NCI-H526 treated with DMSO at 0.1 percent for 48 hours (cell line): ENCODE measurements around the gene IFITM10.

Source experiments
- DNase-seq: peaks from one replicate; lab custom pipeline; 2025; lab: John Stamatoyannopoulos, UW

IFITM10 gene

GRCh38 chr11:1750481-1750839 lies at the start of gene IFITM10:
IFITM10 (minus strand) TSS chr11:1750595; CDS start chr11:1750442, 153 bp downstream.
- DNase-seq, result no peak

- DNase-seq, result no peak
Observed at GRCh38 chr11:1797391-1798125, 47.2 kb upstream of the IFITM10 start.

GRCh38 chr11:1796413-1797011 lies 46.1 kb upstream of the IFITM10 start:
- no peak for DNase-seq

- DNase-seq, result no peak
Observed at GRCh38 chr11:1793081-1793480, 42.7 kb upstream of the IFITM10 start.

GRCh38 chr11:1792461-1792860 lies 42.1 kb upstream of the IFITM10 start:
- DNase-seq, result no peak

DNA sequence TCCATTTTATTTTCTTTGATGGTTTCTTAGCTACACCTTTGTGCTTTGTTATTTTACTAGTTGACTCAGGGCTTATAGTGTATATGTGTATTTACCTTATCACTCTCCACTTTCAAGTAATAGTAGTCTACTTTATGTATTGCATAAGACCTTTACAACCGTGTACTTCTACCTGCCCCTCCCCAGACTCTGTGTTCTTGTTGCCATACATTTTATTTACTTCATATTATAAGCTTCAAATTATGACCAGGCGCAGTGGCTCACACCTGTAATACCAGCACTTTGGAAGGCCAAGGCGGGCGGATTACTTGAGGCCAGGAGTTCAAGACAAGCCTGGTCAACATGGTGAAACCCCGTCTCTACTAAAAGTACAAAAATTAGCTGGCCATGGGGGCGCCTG lies 41.5 kb upstream of the IFITM10 start:
- DNase-seq, result no peak

GRCh38 chr11:1786466-1786865 lies 36.1 kb upstream of the IFITM10 start:
- DNase-seq, result no peak

DNA sequence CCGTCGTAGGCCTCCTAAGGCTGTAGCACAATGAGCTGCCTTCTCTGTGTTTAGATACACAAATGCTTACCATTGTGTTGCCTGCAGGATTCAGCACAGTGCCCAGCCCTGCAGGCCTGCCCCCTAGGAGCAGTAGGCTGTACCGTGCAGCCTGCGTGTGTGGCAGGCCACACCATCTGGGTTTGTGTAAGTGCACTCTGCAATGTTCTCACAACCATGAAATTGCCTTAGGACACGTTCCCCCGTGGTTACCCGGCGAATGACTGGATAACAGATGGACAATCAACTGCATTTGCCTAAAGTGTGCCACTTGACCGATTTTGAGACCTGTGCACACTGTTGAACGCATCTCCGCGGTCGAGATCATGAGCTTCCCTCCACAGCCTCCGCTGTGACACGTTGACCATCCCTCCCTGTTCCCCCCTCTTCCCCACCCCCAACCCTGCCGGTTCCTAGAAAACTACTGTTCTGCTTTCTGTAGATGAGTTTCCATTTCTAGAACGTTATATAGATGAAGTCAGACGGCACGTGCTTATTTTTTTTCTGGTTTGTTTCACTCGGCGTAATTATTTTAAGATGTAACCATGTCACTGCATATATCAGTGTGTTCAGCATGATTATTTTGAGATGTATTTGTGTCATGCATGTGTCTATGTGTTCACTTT lies 35.5 kb upstream of the IFITM10 start:
- DNase-seq, result no peak

DNA sequence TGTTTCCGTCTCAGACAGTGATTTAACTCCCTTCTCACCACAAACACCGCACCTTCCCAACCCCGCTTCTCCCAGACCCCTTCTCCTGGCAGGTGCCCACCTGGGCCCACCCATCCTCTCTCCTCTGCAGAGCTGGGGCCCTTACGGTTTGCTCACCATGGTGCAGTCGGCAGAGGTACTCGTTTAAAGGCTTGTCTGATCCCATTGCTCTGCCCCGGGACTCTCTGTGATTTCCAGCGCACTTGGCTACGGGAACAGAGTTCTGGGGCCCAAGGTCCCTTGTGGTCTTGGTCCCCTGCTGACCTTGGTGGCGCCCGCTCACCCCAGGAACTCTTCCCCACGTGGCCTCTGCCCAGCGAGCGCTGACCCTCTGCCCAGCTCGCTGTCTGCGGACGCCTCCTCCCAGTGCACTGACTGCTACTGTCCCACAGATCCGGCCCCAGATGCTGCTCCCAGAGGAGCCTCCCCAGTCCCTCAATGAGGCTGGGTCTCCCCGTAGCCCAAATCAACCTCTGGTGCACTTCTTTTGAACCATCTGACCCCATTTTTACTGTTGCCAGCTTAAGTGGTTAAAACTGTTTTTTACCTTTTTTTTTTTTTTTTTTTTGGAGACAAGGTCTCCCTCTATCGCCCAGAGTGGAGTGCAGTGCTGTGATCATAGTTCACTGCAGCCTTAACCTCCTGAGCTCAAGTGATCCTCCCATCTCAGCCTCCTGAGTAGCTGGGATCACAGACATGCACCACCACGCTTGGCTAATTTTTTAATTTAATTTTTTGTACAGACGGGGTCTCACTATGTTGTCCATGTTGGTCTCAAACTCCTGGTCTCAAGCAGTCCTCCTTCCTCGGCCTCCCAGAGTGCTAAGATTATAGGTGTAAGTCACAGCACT lies 34.6 kb upstream of the IFITM10 start:
- DNase-seq, result no peak

DNA sequence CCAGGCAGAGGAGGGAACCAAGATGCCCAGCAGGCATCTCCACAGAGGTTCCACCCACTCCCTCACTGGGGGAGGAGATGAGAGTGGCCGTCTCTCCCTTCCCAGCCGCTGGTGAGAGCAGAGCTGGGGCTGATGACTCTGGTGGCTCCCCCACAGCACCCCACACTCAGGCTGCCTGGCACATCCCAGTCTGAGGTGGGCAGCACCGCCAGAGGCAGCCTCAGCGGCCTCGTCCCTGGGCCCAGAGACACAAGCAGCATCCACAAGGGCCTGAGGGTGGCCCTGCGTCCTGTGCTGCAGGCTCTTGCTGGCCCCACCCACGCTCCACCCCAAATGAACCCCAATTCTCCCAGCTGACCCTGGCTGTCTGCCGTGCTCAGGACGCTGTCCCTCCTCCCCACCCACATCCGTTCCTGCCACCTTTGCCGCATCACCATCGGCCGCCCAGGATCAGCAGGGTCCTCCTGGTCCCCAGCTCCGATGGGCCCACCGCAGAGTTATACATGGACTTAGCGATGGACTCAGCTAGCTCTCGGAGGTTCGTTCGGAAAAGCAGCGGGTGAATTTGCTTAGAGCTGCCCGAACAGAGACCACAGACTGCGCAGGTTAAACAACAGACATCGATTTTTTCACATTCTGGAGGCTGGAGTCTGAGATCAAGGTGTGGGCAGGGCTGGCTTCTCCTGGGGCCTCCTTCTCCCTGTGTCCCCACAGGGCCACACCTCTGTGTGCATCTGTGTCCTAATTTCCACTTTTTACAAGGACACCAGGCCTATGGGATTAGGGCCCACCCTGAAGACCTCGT lies 33.5 kb upstream of the IFITM10 start:
- no peak for DNase-seq

GRCh38 chr11:1782831-1783724 lies 32.7 kb upstream of the IFITM10 start:
- DNase-seq, result no peak

DNA sequence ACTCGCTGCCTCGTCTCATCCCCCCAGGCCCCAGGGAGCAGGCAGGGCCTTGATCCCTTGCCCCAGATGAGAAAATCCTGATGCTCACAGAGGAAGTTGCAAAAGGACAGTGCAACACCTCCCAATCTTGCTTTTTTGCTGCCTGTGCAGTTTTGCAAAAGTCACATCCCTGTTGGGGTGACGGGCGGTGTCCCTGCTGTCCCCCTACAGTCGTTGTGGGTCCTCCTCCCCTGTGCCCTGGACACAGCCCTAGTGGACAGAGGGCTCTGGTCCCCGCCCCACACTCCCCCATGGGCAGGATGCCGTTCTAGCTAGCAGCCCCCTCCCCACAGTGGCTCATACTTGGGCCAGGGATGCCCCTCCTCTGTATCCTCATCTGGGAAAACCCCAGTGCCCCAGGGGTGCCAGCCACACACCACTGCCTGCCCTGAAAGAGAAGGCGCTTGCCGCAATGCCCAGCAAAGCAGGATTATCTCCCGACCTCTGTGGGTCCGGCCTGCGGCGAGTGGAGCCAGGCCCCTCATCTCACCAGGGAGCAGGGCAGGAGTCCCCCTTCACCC lies 31.7 kb upstream of the IFITM10 start:
- DNase-seq, result no peak

GRCh38 chr11:1781593-1781975 lies 31.2 kb upstream of the IFITM10 start:
- DNase-seq, result no peak

GRCh38 chr11:1780700-1781592 lies 30.6 kb upstream of the IFITM10 start:
- no peak for DNase-seq

DNA sequence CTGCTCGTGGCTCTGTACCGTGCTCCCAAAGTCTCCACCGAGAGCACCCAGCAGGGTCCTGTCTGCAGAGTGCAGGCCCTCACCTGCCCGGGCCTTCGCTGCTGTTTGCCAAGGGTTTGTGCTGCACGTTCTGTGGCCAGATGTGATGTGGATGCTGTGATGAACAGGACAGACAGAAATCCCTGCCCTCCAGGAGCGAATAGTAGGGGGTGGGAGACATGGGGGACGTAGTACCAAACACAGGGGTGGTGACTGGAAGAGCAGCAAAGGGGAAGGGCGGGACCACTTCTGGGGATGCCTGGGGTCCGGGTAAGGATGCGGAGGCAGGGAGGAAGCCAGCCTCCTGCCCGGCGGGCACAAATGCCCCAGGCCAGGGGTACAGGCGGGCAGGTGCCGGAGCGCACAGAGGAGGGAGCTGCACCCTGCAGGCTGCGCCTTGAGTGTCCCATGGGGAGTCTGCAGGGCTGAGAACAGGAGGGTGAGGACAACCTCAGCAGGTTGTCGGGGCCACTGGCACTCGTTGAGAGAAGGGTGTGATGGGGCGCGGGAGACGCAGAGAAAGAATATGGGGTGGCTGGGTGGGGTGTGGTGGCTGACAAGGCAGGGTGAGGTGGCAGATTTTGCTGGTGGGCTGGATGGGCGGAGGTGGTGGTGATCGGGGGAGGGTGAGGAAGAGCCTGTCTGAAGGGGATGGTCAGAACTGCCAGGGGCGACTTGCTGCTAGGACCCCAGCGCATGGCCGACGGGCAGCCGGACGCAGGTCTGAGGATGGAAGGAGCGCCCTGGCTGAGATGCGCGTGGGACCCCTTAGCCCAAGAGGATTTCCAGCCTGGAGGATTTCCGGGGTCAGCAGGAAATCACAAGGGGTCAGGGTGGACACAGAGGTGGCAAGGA lies 29.7 kb upstream of the IFITM10 start:
- DNase-seq, result no peak

DNA sequence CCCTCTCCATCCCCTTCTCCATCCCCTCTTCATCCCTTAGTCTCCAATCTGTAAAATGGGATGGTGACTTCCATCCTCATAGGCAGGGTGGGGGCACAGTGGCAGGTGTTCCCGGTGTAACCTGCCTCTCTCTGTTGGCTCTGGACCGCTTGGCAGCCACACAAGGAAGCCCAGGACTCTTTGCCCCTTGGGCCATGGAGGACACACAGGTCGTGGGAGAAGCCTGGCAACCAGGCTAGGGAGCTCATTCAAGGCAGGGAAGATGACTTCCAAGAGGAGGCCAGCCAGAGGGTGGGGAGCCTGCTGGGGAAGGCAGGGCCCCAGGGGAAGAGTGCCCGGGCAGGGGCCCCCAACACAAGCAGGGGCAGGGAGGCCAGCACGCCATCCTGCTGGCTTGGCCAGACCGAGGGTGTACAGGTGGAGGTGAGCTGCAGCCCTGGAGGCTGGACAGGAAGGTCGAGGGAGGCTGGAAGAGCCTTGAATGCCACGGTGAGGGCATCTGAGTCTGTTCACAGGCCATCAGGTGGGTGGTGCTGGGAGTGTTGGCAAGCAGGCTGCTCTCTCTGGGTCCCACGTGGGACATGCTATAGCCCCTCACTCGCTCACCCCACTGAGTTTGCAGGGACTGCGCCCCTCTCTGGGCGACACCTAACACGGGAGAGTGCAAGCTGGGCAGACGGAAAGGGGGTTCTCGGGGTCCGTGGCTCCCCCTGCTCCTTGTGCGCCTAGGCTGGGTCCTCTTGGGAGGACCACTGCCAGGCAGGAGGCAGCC lies 28.8 kb upstream of the IFITM10 start:
- no peak for DNase-seq
